BLaER1 treated with 17β-estradiol and CSF1 and Interleukin-3, amounts not matched to agents 10 nM and 100 nM (cell line): ENCODE results near the gene CD151.

Experiments
- H3K27ac ChIP-seq, 11 experiments: shearing (Covaris generic); formaldehyde crosslinking; 2 replicates each; pipeline ENCODE4 v1.8.1; 2022
- H3K27me3 ChIP-seq, 11 experiments: shearing (Covaris generic); formaldehyde crosslinking; 2 replicates each; pipeline ENCODE4 v1.8.1; 2022
- H3K36me3 ChIP-seq, 11 experiments: shearing (Covaris generic); formaldehyde crosslinking; 2 replicates each; pipeline ENCODE4 v1.8.1; 2022
- H3K4me1 ChIP-seq, 10 experiments: shearing (Covaris generic); formaldehyde crosslinking; 2 replicates each; pipeline ENCODE4 v1.8.1; 2022
- H3K4me2 ChIP-seq, 11 experiments: shearing (Covaris generic); formaldehyde crosslinking; 2 replicates each; pipeline ENCODE4 v1.8.1; 2022
- H3K4me3 ChIP-seq, 10 experiments: shearing (Covaris generic); formaldehyde crosslinking; 2 replicates each; pipeline ENCODE4 v1.8.1; 2022
- H3K9ac ChIP-seq, 11 experiments: shearing (Covaris generic); formaldehyde crosslinking; 2 replicates each; pipeline ENCODE4 v1.8.1; 2022
- H3K9me3 ChIP-seq, 11 experiments: shearing (Covaris generic); formaldehyde crosslinking; replicated peaks in 1 of 11; 2 replicates each; pipeline ENCODE4 v1.8.1; 2022
- H4K20me1 ChIP-seq, 11 experiments: shearing (Covaris generic); formaldehyde crosslinking; 2 replicates each; pipeline ENCODE4 v1.8.1; 2022
- Cebpa-rat ChIP-seq, 11 experiments: shearing (Covaris generic); IDR thresholded peaks; 2 replicates each; pipeline ENCODE4 v1.8.1; 2022

The CD151 gene

DNA sequence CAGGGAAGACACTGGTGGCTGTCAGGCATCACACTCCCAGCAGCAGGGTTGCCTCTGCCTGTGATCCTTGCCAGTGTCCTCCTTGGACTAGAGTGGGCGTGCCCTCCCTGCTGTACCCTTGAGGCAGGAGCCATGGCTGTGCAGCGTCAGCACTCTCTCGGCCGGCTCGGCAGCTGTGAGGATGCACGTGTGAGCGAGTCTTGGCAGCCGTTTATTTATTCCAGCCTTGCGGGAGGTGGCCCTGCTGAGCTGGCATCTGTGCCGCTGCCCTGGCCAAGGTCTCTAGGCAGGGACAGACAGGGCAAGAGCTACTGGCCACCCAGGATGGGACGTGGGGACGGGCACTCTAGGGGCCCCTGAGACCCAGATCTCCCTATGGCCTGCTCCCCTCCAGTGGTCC lies 43.8 kb downstream of the CD151 start:
- Histone ChIP-seq H3K36me3 (peaks cover 33 to 83% (median 62%) of the 10 kb centered on the region in 11 experiments), H3K27ac (no peak overlapping the region), H3K4me3 (no peak overlapping the region), H3K4me1 (no peaks in the 10 kb centered on the region), H3K4me2 (no peak overlapping the region), H3K9me3 (no peaks in the 10 kb centered on the region), H3K9ac (no peak overlapping the region), H3K27me3 (no peaks in the 10 kb centered on the region), H4K20me1 (peaks cover 0 to 79% (median 7%) of the 10 kb centered on the region in 11 experiments; a peak in 11 of 22 replicates)
- no peak for TF ChIP-seq Cebpa-rat (IDR thresholded peaks at IDR 0.05)

DNA sequence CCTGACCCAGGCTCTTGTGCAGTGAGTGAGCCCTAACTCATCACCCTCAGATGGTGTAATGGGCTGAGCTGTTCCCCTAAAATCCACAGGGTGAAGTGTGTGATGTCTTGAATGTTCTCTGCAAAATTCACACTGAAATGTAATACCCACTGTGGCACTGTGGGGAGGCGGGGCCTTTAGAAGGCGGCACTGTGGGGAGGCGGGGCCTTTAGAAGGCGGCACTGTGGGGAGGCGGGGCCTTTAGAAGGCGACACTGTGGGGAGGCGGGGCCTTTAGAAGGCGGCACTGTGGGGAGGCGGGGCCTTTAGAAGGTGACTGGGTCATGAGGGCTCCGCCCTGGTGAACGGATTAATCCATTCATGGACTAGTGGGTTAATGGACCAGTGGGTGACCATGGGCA lies 44.8 kb downstream of the CD151 start:
- Histone ChIP-seq H3K27me3 (no peaks in the 10 kb centered on the region), H3K36me3 (peaks cover 39 to 91% (median 72%) of the 10 kb centered on the region in 11 experiments), H3K4me2 (no peak overlapping the region), H3K4me1 (peaks cover 0 to 3% (median under 1%) of the 10 kb centered on the region in 10 experiments; a peak in 5 of 20 replicates), H3K4me3 (no peak overlapping the region), H4K20me1 (peaks cover 0 to 72% (median 7%) of the 10 kb centered on the region in 11 experiments; a peak in 11 of 22 replicates), H3K9ac (no peak overlapping the region), H3K27ac (no peak overlapping the region), H3K9me3 (no peaks in the 10 kb centered on the region)
- no peak for TF ChIP-seq Cebpa-rat (IDR thresholded peaks at IDR 0.05)

DNA sequence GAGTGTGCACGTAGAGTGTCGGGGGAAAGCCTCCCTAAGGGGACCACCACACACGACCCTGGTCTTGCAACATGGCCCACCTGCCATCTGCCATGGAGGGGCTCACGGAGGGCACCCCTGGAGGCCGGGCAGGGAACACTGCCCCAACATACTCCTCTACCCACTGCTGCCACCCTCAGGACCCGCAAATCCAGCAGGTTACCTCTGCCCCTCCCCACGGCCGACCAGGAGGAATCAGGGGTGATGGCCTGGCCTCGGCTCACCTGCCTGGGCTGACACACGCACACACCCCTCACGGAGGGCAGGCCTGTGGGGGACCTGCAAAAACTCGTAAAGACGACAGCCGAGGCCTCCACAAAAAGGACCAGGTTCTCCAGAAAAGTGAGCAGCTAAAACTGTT lies 47.7 kb downstream of the CD151 start:
- Histone ChIP-seq H3K36me3 (peaks cover 59 to 100% (median 90%) of the 10 kb centered on the region in 11 experiments), H4K20me1 (peaks cover 0 to 76% (median 26%) of the 10 kb centered on the region in 11 experiments; a peak in 15 of 22 replicates), H3K9me3 (no peaks in the 10 kb centered on the region), H3K27ac (no peak overlapping the region), H3K9ac (no peak overlapping the region), H3K27me3 (no peaks in the 10 kb centered on the region), H3K4me2 (no peak overlapping the region), H3K4me1 (peaks cover 0 to 9% (median 6%) of the 10 kb centered on the region in 10 experiments; a peak in 8 of 20 replicates), H3K4me3 (no peak overlapping the region)
- TF ChIP-seq Cebpa-rat (IDR thresholded peaks at IDR 0.05) = no peak

DNA sequence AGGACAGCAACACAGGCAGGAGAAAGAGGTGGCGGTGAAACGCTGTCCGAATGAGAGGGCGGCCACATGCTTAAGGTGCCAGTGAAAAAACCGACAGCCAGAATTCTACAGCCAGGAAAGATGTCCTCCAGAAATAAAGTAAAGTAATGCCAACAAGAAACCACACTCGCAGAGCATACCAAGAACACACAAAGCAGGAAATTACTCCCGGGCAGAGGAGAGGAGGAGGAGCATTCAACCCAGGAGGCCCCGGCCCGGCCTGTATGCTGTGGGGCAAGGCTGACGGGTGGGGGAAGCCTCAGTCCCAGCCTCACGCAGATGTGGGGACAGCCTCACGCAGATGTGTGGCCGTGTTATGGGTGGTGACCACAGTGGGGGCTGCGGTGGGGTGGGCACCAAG lies 49.8 kb downstream of the CD151 start:
- TF ChIP-seq Cebpa-rat (IDR thresholded peaks at IDR 0.05) = no peak
- Histone ChIP-seq H3K27me3 (no peaks in the 10 kb centered on the region), H3K4me1 (peaks cover 0 to 9% (median 6%) of the 10 kb centered on the region in 10 experiments; a peak in 8 of 20 replicates), H4K20me1 (peaks cover 0 to 70% (median 34%) of the 10 kb centered on the region in 11 experiments; a peak in 14 of 22 replicates), H3K4me3 (no peak overlapping the region), H3K36me3 (peaks cover 73 to 96% (median 88%) of the 10 kb centered on the region in 11 experiments), H3K4me2 (peak overlapping the region in 3 of 11 experiments; percentile 5 to 12 (median 7); a peak in 3 of 22 replicates), H3K27ac (no peak overlapping the region), H3K9me3 (no peaks in the 10 kb centered on the region), H3K9ac (no peak overlapping the region)

DNA sequence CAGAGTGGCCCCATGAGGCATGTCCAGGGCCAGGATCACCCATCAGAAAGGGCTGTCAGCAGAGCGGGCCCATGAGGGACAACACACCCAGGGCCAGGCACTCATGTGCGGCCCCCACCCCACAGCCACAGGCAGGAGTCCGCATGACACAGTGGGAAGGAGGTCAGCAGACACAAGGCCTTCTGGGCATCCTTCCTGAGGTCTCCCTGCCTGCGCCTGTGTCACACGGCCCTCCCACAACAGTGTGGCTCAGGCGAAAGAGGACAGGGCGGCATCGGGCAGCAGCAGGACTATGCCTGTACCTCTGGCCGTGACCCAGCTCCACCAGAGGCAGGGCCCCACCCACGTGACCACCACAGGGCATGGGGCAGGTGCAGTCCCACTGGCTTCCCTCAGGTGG lies 50.8 kb downstream of the CD151 start:
- H3K27ac ChIP-seq = no peak overlapping the region
- no peak overlapping the region for H3K9ac ChIP-seq
- peaks cover 0 to 9% (median 6%) of the 10 kb centered on the region in 10 experiments; a peak in 8 of 20 replicates for H3K4me1 ChIP-seq
- H3K4me2 ChIP-seq = no peak overlapping the region
- no peak overlapping the region for H3K4me3 ChIP-seq
- peaks cover 71 to 97% (median 88%) of the 10 kb centered on the region in 11 experiments for H3K36me3 ChIP-seq
- no peaks in the 10 kb centered on the region for H3K9me3 ChIP-seq
- no peak for TF ChIP-seq Cebpa-rat (IDR thresholded peaks at IDR 0.05)
- no peaks in the 10 kb centered on the region for H3K27me3 ChIP-seq
- H4K20me1 ChIP-seq = peaks cover 0 to 76% (median 34%) of the 10 kb centered on the region in 11 experiments; a peak in 14 of 22 replicates

DNA sequence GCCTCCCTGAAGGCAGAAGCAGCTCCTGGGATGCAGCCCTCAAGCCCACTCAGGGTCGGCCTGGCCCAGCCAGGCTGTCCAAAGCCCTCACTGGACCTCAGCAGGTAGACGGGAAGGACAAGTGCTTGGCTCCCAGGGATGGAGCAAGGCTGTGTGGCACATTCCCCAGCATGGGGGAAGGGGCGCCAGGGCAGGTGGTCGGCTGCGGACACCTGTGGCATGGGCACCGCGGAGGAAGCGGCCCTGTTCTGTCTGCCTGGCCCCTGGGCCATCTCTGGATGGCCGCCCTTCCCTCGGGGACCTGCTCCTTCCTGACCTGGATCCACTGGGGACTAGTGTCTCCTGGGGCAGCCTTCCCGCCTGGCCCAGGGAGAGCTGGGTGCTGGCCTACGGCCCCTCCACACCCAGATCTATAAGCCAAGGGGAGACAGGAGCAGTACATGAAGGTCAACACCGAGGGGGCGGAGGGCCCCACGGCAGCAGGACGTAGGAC lies 51.9 kb downstream of the CD151 start:
- no peak for TF ChIP-seq Cebpa-rat (IDR thresholded peaks at IDR 0.05)
- H3K4me3 ChIP-seq = no peak overlapping the region
- H3K9ac ChIP-seq = no peak overlapping the region; a peak in 1 of 22 replicates
- H3K27ac ChIP-seq = no peak overlapping the region
- peaks cover 0 to 9% (median 6%) of the 10 kb centered on the region in 10 experiments; a peak in 8 of 20 replicates for H3K4me1 ChIP-seq
- no peaks in the 10 kb centered on the region for H3K9me3 ChIP-seq
- no peaks in the 10 kb centered on the region for H3K27me3 ChIP-seq
- peaks cover 0 to 80% (median 38%) of the 10 kb centered on the region in 11 experiments; a peak in 16 of 22 replicates for H4K20me1 ChIP-seq
- H3K36me3 ChIP-seq = peaks cover 65 to 96% (median 83%) of the 10 kb centered on the region in 11 experiments
- no peak overlapping the region for H3K4me2 ChIP-seq

DNA sequence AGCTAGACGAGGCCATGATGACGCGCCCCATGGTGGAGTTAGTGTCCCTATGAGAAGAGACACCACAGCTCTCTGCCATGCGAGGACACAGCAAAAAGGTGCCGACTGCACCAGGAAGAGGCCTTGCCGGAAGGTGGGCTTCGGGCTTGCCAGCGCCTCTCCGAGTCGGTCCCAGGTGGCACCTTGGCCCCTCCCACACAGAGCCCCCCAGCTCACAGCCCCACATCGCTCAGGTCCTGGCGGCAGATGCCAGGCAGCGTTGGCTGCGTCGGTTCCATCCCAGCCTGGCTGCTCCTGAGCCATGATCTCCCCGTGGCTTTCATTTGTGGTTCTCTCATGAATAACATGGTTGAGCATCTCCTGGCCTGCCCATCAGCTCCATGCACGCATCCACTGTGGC lies 53.8 kb downstream of the CD151 start:
- Histone ChIP-seq H3K36me3 (peaks cover 51 to 91% (median 67%) of the 10 kb centered on the region in 11 experiments), H3K27me3 (no peaks in the 10 kb centered on the region), H3K4me2 (no peak overlapping the region), H4K20me1 (peaks cover 0 to 87% (median 55%) of the 10 kb centered on the region in 11 experiments; a peak in 16 of 22 replicates), H3K4me3 (no peak overlapping the region), H3K9me3 (no peaks in the 10 kb centered on the region), H3K27ac (no peak overlapping the region), H3K4me1 (peaks cover 0 to 24% (median 19%) of the 10 kb centered on the region in 10 experiments; a peak in 18 of 20 replicates), H3K9ac (no peak overlapping the region)
- TF ChIP-seq Cebpa-rat (IDR thresholded peaks at IDR 0.05) = no peak

DNA sequence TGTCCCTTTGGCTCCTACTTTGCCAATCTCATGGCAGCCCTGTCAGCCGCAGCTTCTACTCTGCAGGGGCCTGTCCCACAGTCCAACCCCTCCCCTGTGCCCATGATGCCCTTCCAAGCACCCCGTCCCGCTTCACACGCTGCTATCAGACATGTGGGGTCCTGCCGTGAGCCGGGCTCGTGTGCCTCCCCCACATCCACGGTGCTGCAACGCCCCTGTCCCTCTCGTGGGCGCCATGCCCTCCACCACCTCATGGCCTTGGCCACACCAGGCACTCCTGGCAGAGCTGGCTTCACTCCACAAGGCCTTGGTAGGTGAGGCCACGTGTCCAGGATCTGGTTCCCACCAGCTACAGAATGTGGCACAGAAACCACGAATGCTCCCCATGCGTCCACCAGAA lies 54.8 kb downstream of the CD151 start:
- Histone ChIP-seq H3K4me2 (no peak overlapping the region), H3K27me3 (no peaks in the 10 kb centered on the region), H4K20me1 (peaks cover 0 to 94% (median 62%) of the 10 kb centered on the region in 11 experiments; a peak in 16 of 22 replicates), H3K27ac (no peak overlapping the region), H3K9me3 (no peaks in the 10 kb centered on the region), H3K4me3 (no peak overlapping the region), H3K9ac (no peak overlapping the region), H3K36me3 (peaks cover 45 to 84% (median 57%) of the 10 kb centered on the region in 11 experiments), H3K4me1 (peaks cover 0 to 34% (median 27%) of the 10 kb centered on the region in 10 experiments; a peak in 18 of 20 replicates)
- no peak for TF ChIP-seq Cebpa-rat (IDR thresholded peaks at IDR 0.05)
